ENCODE measurements around the gene FBXW11.

FBXW11 gene

DNA sequence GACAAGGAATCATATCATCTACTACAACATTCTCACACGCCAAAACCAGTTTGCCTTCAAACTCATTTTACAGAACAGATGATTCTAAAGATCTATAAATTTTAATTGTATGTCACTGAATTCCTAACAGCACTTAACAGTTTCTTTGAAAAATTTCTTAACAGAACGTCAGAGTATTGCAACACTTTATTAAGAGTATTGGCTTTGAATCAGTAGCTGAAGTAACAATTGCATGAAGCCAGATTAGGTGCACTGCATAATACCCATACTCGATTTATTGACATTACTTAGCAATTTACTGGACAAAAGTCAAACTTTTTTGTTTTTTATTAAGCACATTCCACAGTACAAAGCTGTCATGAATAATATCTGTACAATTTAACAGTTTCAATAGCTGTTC lies 145.1 kb downstream of the FBXW11 start:
- DNase-seq = no peak

DNA sequence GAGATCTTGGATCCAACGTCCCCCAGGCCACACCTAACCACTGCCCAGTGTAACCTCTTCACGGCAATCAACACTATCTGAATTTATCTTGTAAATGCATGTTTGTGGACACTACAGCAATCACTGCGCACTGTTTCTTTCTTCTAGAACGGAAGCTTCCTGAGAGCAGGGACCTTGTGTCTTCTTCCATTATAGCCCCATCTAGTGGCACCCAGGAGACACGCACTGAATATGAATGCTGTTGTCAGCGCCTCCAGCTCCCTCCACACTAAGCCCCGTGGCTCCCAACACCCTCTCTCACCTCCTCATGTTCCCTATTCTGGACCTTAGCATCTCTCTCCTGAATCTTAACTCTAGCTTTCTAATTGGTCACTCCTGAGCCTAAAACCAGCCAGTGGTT lies 148.1 kb downstream of the FBXW11 start:
- DNase-seq = no peak

DNA sequence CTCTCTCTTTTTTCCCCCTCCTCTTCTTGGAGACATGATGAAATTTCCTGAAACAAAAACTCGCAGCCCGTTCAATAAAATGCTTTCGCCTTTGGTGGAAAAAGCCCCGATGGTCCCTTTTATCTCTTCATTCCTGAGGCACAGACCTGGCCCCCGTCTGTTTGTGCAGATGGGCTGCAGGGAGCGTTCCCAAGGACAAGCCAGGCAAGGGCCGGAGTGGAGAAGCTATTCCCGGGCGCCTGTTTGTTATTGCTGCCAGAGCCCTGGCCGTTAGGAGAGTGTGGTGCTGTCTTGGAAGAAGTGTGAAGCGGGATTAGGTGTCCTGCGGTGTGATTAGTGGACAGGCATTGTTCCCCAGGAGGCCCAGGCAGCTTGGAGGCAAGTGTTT lies 149.0 kb downstream of the FBXW11 start:
- DNase-seq = no peak

DNA sequence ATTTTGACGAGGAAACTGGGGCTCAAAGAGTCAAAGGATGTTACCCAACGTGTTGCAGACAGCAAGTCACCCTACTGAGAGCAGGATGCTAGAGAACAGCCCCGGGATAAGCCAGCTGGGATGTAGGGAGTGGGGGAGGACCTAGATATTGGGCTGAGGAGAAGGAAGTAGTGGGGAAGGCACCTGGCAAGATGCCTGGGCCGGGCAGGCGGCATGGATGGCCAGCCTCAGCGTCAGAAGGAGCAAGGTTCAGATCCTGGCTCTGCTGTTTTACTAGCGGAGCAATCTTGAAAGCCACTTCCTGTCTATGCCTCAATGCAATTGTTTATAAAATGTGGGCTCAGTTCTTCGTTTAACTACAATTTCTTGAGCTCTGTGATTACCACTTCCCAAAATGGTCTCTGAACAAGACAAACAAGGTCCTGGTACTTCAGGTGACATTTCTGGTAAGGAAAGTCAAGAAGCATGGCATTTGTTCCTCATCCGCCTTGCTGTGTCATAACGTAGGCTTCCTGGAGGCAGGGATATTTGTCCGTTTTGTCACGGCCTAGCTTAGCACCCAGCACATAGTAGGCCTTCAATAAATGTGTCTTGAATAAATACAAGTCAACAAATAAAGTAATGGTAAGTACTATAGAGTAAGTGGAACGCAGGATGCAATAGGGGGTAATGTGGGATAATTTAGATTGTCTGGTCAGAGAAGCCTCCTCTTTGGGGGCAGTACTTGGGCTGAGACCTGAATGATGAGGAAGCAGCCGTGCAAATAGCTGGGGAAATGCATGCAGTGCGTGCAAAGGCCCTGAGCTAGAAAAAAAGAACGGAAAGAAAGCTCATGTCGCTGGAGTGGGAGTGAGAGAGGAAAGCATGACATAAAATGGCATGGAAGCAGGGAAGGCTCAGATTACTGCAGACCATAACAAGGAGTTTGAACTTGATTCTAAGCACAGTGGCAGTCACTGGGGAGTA lies 150.4 kb downstream of the FBXW11 start:
- no peak for DNase-seq

DNA sequence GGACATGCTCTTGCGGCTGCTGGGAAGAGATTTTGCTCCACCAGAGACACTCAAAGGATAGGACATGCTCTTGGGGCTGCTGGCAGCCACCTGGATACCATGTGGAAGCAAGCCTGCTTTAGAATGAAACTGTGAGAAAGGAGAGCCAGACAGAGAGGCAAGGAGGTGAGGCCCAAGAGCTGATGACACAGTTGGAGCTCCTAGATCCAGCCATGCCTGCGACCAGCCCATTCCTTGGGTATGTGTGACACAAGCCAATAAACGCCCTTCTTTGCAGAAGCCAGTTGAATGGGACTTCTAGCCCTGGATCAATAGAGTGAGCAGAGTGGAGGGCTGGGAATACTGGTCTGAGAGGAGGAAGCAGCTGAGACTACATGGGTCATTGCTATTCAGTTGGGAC lies 151.2 kb downstream of the FBXW11 start:
- DNase-seq = no peak

DNA sequence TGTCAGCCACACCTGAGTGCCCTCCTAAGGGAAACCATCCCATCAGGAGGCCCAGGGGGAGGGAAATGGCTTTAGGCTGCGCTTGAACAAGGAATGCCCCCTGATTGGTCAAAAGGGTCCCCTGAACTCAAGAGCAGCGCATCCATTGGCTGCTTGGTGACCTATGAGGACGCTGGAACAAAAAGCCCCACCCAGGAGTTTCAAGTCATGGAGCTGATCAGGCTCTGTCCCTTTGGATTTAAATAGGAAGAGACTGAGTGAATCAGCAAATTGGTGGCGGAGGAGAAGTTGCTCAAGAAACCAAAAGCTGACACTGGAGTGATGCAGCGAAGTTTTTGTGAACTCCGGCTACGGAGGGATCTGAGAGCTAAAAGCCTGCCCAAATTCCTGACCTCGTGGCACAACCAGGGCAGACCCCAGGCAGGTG lies 154.2 kb downstream of the FBXW11 start:
- no peak for DNase-seq

DNA sequence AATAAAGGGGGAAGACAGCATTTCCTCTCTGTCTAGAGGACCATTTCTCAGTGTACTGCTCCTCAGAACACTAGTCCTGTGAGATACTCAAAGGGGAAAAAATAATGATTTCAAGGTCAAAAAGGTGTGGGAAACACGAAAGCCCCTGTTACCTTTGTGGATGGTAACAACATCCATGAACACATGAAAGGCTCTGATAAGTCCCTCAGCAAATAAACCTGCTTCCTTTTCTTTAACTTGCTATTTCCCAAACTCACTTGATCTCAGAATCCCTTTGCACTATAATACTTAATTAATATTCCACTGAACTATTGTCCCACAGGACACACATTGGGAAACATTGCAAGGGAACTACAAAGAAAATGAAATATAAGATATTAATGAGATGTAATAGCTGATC lies 155.2 kb downstream of the FBXW11 start:
- no peak for DNase-seq

DNA sequence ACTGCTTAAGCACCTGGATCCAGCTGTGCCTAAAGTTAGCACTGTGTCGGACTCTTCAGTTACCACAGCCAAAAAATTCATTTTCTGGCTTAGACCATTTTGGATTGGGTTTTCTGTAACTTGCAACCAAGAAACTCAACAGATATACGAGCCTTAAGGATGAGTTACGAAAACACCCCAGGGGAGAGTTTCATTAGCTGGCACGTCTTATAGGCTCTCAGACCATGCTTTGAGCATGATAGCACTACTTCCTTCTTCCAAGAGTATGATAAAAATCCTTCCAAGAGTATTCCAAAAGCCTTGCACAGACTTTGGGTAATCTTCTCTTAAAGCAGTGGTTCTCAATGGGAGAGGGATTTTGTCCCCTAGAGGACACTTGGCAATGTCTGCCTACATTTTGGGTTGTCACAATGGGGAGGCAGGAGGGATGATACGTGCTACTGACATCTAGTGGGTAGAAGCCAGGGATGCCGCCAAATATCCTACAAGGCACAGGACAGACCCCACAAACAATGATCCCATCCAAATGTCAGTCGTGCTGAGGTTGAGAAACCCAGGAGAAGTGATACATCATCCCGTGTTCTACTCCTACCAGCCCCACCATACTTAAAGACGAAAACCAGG lies 156.0 kb downstream of the FBXW11 start:
- no peak for DNase-seq

DNA sequence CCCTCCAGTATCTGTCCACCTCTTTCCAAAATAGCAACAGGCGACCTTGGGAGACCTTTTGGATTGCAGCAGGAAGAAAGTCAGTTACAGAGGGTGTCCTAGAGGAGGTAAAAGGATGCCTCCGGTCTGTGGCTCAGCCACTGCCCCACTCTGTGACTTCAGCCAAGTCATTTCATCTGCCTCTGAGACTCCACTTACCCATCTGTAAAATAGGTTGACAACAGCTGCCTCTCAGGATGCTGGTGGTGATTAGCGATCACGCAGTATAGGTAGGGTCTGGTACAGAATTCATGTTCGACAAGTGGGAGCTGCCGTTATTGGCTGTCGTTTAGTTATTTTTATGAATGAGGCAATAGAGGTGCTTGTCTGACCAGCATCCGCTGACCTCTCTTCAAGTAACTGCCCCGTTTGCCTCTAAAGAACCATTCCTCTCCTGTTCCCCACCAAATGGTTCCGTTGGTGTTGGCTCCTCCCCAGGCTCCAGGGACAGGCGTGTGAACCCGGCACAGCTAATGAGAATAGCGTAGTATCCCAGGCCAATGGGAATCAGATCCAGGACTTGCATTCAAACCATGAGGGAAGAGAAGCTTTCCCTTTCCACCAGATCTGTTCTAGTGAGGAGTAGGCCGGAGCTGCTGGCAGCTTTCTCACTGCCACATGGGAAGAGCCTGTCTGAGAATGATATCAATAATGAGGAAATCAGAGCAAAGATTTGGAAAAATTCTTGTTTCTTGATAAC lies 156.7 kb downstream of the FBXW11 start:
- no peak for DNase-seq

DNA sequence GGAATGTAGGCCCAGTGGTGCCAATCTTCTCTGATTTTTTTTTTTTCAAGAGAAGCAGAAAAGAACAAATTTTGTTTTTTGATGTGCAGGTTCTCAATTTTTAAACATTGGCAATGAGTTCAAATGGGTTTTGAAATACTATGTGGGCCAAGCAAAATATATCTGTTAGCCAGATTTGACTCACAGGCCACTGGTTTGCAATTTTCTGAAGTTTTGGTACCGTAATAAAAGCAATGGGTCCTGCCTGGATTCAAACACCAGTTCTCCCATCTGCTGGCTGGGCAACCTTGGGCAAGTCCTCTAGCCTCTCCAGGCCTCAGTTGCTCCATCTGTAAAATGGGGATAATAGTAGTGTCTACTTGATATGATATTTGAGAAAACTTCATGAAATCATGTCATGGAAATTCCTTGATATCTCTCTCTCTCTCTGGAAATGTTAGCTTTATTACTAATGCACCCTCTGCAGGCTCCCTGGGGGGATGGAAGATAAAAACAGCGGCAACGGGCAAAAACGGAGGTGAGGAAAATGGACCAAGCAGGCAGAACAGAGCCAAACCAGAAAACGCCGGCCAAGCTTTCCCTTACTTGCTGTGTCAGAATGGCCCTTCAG lies 157.4 kb downstream of the FBXW11 start:
- no peak for DNase-seq

DNA sequence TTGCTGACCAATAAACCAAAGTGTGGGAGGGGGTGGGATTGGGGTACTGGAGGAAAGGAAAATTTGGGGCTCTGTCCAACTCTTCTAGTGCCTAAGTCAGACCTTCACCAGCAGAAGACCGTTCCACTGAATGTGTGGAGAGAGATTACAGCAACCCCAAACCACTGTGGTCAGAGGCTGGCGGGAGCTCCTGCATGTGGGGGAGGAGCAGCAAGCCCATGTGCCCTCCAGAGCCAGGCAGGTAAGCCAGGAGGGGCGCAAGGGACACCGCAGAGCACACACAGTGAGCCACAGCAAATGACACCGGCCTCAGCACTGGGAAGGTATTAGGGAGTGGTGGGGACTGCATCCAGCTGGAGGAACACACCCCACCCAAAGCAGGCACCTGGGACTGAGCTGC lies 158.0 kb downstream of the FBXW11 start:
- no peak for DNase-seq

DNA sequence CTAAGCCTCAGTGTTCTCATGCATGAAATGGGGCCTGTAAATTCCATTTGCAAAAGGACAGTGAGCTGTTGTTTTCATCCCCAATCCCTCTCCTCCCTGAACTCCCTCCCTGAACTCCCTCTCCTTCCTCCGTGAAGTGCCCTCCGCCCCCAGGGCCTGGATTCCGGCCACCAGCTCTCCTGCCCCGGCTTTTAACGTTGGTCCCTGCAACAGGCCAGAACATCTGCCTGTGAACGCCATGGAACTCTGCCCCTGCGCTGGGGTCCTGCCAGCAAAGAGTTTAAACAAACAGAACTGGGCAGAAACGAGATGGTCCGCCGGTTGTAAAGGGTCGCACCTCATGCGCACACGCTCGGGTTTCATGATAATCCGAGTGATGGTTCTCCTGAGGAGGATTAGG lies 158.4 kb downstream of the FBXW11 start:
- DNase-seq = no peak

DNA sequence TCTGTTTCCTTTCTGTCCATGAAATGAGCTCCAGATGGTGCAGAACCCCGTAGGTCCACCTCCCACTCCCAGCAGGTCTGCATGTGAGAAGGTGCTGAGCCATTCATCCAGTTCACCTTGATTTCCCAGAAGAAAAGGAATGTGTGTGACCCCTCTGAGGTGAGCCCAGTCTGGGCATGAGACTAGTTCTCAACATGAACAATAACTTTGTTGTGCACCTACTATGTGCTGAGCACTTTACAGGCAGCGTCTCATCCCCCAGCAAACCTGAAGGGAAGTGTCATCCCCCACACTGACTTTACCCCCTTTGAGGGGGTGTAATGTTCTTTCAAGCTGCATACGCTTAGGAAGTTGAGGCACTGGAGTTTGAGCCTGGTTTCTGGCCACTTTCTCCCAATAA lies 159.4 kb downstream of the FBXW11 start:
- no peak for DNase-seq

DNA sequence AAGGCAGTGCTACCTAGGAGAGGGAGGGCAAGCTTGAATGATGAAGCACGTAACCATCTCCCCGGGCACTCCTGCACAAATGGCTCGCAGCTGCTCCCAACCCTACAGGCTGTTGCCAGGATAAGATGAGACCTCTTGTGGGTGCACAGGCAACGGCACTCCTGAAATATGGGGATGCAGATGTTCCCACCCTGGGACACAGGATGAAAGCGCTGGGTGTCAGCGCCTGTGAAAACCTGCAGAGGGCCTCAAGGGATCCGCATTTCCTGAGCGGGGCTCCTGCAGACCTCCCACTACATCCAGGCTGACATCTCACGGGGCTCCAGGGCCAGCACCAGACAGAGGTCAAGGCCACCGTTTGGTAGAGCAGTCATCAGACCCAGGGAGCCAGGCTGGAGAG lies 160.1 kb downstream of the FBXW11 start:
- no peak for DNase-seq

DNA sequence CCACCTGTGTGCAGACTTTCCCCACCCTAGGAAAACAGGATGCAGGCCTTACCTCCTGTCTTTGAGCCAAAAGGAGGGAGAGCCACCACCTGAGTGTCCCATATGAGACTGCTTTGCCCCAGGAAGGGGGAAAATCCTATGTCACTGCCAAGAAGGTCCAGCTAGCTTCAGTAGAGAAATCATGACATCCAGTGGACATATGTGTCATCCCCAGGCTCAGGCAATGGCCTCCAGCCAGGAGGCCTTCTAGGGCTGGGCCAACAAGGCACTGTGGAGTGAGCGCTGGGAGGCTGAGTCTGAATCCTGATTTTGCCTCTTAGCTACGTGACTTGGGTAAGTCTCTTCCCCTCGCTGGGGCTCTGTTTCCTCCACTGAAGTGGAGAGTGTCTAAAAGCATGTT lies 160.6 kb downstream of the FBXW11 start:
- DNase-seq = no peak

DNA sequence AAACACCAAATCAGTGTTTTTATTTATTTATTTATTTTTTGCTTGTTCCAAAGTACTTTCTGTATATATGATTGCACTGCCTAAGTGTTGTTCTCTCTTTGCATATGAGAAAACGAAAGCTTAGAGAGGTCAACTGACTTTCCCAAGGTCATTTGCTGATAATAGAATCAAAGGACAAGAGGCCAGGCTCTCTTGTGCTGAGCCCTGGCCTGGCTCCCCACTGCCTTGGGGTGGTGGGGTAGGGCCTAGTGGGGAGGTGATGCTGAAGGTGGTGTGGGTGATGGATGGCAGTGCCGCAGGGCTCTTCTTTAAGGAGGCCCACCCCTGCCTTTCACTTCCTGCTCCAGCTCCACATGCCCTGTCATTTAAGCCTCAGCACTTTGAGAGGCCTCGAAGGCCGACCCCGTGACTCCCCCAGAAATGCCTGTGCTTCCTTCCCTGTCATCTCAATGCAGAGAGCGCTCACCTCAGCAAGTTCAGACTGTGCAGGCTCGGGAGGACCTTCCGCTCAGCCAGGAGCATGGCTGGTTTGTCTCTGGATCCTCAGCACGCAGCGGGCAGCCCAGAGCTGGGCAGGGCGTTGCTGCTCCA lies 161.3 kb downstream of the FBXW11 start:
- DNase-seq = no peak

DNA sequence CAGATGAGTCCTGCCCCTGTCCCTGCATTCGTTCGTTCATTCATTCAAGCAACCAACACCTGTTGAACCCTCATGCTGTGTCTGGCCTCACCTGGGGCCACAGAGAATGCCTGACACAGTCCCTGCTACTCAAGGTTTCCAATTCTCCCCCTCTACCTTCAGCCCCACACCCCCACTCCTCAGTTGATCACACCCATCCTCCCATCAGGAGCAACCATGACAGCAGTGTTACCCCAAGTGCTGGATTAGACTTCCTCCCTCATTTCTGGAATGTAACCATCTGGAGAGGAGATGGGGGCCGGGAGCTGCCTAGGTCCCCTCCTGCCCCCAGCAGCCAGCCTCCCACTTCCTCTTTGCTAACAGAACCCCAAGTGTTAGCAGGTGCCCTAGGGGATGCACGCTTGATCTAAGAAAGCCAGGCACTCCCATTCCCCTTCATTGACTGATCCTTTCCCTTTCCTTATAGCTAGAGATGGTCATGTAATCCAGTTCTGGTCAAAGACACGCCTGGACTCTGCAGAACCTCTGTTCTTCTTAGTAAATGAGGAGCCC lies 163.6 kb downstream of the FBXW11 start:
- no peak for DNase-seq

DNA sequence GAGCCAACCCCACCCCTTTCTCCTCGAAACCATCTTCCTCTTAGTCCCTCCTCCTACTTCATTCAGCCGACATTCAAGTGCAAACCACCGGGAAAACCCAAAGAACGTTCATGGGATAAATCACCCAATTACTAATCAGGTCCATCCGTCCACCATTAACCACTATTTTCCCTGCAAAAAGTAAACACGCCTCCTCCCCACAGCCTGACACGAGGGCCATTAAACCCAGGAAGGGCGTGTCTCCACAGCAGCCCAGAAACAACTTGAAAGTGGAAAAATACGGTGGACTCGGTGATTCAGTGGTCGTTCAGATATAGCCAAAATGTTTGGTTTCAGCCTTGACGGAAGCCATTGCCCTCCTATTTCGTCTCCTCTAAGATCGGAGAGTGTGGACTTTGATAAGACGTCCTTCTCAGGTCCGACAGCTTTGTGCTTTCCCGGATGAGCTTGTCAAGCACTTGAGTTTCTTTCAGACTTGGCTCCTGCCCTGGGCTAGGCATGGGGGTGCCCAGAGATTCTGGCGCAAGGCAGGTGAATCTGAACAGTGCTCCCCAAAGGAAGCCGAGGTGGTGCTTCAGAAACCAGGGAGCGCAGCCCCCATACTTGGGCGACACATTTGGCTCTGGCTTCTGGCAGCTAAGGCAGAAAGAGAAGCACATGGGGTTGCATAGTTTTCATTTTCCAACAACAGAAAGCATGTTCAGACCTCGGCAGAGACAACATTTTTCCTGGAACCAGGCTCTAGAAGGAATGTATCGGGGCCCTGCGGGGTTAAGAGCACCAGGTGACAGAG lies 164.3 kb downstream of the FBXW11 start:
- DNase-seq = no peak

DNA sequence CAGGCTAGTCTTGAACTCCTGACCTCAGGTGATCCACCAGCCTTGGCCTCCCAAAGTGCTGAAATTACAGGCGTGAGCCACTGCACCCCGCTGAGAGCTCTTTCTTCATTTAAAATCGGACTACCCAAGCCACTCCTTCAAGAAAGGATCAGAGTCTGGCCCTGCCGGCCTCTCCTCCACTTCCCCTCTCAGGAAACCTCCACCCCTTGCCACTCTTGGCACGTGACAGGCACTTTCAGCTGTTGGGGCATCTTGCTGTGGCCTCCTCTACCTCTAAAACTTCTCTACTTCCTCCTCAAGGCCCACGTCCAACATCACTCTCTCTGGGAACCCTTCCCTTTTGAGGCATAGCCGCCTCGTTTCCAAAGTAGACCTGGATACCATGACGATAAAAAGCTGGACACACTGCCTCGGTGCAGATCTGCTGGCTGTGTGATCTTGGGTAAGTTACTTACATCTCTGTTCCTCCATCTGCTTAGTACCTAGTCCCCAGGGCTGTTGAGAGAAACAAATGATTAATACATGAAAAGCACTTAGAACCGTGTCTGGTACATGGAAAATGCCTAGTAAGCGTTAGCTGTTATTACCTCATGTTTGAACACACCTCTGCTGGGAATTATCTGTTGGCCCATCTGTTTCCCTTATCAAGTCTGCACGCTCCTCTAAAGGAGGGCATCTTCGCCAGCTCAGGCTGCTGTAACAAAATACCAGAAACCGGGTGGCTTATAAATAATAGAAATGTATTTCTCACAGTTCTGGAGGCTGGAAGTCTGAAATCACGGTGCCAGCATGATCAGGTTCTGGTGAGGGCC lies 165.5 kb downstream of the FBXW11 start:
- DNase-seq = no peak

DNA sequence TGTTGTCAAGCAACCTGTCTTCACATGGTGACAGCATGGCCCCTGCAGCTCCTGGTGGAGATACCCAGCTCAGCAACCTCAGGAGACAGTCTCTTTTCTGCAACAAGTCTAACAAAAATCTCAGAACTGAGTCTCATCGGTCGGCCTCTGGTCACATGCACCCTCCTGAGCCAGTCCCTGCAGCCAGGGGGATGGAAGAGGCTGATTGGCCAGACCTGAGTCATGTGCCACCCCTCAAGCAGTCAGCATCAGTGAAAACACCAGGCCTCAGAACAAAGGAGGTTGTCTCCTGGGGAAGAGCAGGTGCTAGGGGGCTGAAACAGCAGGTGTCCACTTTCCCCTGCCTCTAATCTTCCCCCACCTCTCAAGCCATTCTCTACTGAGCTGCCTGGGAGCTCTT lies 166.4 kb downstream of the FBXW11 start:
- no peak for DNase-seq

DNA sequence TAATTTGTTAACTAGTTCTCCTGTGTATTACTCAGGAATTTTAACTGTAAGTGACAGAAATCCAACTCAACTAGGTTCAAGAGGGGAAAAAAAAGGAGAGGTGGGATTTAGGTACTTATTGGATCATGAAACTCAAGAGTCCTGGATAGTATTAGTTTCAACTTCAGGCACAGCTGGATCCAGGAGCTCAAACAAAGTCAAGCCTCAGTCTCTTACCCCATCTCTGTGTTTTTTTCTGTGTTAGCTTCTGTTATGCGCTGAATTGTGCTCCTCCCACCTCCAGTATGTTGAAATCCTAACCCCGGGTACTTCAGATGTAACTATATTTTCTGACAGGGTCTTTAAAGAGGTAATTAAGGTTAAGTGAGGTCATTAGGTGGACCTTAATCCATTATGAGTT lies 167.3 kb downstream of the FBXW11 start:
- no peak for DNase-seq

Measured in SIG-M5 (cell line).